SU-DHL-6 (cell line): ENCODE measurements around the gene KAZN.

ENCODE experiments used
- EZH2phosphoT487 ChIP-seq: fragments of 200-600 bp; sonication (generic), shearing (Covaris generic); conservative IDR thresholded peaks from 2 replicates; pipeline ENCODE4 v1.6.1; 2018; ENCODE audit warnings: mild to moderate bottlenecking, antibody characterized with exemption, low read length, moderate library complexity, mixed read lengths
- TF ChIP-seq, protein P1 (sequence below): fragments of 200-600 bp; sonication (generic); IDR thresholded peaks from one replicate; pipeline ENCODE4 v1.5.1; 2017; ENCODE audit warnings: antibody characterized with exemption, mild to moderate bottlenecking, low read length, moderate library complexity; ENCODE audit not compliant: insufficient read depth, poor library complexity, severe bottlenecking

DNA sequence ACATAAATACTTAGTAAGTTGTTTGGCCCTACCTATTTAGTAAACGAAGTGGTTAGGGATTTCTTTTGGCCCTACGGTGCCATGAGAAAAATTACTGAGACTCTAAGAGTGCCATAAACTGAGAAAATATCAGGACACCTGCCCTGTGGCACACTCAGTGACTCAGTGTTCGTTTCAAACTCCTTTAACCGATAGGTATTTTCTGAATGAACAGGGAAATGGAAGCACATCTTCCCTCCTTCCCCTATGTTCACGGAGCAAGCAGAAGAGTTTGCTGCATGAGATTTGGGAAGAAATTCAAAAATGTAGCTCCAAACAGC lies 134.2 kb downstream of the KAZN start:
- TF ChIP-seq, protein P1, sequence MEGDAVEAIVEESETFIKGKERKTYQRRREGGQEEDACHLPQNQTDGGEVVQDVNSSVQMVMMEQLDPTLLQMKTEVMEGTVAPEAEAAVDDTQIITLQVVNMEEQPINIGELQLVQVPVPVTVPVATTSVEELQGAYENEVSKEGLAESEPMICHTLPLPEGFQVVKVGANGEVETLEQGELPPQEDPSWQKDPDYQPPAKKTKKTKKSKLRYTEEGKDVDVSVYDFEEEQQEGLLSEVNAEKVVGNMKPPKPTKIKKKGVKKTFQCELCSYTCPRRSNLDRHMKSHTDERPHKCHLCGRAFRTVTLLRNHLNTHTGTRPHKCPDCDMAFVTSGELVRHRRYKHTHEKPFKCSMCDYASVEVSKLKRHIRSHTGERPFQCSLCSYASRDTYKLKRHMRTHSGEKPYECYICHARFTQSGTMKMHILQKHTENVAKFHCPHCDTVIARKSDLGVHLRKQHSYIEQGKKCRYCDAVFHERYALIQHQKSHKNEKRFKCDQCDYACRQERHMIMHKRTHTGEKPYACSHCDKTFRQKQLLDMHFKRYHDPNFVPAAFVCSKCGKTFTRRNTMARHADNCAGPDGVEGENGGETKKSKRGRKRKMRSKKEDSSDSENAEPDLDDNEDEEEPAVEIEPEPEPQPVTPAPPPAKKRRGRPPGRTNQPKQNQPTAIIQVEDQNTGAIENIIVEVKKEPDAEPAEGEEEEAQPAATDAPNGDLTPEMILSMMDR: no peak
- no peak for TF ChIP-seq EZH2phosphoT487
